ENCODE measurements around the gene USP44.

Gene USP44

DNA sequence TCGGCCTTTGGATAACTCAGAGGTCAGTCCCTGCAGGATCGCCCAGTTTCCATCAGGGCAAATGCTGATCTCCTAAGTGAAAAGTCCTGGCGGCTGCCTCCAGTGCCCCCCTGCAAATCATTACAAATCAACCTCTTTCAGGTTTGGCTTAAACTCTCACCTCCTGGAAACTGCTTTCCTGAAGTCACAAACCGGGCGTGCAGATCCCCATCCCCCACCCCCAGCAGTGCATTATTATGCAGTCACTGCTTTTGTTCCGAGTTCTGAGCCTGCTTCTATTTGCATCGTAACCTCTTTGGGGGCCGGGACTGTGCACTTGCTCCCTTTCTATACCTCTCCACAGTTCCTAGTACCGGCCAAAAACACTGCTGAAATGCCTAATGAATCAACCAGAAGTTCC lies at the start of gene USP44:
USP44 (minus strand) TSS at position 172 of the 400 bp plus-strand sequence. CDS start 17,220 bp downstream, outside the sequence.
- H3K9me3 ChIP-seq = peaks cover 6% of the 10 kb centered on the region
- peaks cover 10% of the 10 kb centered on the region for H3K27me3 ChIP-seq (ENCODE audit: low read depth)
- H3K36me3 ChIP-seq (replicated peaks) = no peaks in the 10 kb centered on the region
- H3K4me3 ChIP-seq = no peak within 1 kb of the TSS
- peaks cover 17% of the 10 kb centered on the region for H3K4me1 ChIP-seq
- in situ Hi-C loops (cut with MboI; ENCODE audit: low sequenced_read_pairs) = no loop called here
- peak; percentile 65 to 83 for DNase-seq (ENCODE audit: low spot score in 2 of 2)

DNA sequence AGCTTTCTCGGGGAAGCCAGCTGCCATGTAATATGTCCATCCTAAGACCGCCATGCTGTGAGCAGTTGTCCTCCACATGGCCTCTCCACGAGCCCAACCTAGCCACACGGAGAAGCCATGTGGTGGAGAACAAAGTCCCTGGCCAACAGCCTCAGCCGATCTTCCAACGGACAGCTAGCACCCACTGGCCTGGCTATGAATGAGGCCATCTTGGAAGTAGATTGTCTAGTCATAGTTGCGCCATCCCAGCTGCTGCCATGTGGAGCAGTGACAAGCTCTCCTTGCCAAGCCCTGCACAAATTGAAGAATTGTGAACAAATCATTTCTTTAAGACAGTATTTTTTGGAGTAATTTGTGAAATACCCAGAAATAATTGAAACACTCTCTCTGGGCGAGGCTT lies 49.3 kb upstream of the USP44 start:
- no peaks in the 10 kb centered on the region for H3K9me3 ChIP-seq
- no peak overlapping the region for H3K4me3 ChIP-seq
- H3K4me1 ChIP-seq = 0 out of 2 replicates have a peak, but pooled peaks cover 3% of the 10 kb centered on the region
- in situ Hi-C loops (cut with MboI; ENCODE audit: low sequenced_read_pairs) = no loop called here
- DNase-seq (ENCODE audit: low spot score in 2 of 2) = no peak
- no peaks in the 10 kb centered on the region for H3K27me3 ChIP-seq (ENCODE audit: low read depth)
- no peaks in the 10 kb centered on the region for H3K36me3 ChIP-seq (replicated peaks)

DNA sequence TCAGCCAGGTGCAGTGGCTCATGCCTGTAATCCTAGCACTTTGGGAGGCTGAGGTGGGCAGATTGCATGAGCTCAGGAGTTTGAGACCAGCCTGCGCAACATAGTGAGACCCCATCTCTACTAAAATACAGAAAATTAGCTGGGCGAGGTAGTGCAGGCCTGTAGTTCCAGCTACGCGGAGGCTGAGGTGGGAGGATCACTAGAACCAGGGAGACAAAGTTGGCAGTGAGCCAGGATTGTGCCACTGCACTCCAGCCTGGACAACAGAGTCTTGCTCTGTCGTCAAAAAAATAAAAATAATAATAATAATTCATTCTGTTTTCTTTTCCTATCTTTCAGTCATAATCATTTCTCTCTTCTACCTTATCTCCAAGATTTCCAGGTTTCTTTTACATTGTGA lies 48.6 kb upstream of the USP44 start:
- no peak overlapping the region for H3K4me3 ChIP-seq
- H3K36me3 ChIP-seq (replicated peaks) = no peaks in the 10 kb centered on the region
- no peak for DNase-seq (ENCODE audit: low spot score in 2 of 2)
- H3K4me1 ChIP-seq = peaks cover 10% of the 10 kb centered on the region
- H3K27me3 ChIP-seq (ENCODE audit: low read depth) = no peaks in the 10 kb centered on the region
- H3K9me3 ChIP-seq = no peaks in the 10 kb centered on the region
- in situ Hi-C loops (cut with MboI; ENCODE audit: low sequenced_read_pairs) = loop anchor here (25.0 kb wide), 1 partner anchor 912 kb away; no protein-coding TSS in a partner anchor

DNA sequence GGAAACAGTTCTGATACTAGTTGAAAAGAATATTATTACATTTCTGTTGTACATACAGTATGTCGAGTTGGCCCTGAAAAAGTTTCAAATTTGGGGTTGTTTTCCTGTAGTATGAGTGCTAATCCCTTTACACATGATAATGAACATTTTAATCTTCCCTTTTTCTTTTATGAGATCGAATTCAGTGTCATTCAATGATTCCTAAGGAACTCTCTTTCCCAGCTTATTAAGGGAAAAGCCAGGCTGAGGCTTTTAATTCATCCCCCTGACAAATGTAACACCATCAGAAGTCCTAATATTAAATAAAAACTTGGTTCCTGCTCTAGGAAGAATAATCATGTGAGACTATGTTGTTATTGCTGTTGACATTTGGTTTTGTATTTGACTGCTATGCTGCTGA lies 42.9 kb upstream of the USP44 start:
- no peaks in the 10 kb centered on the region for H3K27me3 ChIP-seq (ENCODE audit: low read depth)
- H3K9me3 ChIP-seq = no peaks in the 10 kb centered on the region
- no peak overlapping the region for H3K4me3 ChIP-seq
- in situ Hi-C loops (cut with MboI; ENCODE audit: low sequenced_read_pairs) = loop anchor here (25.0 kb wide), 1 partner anchor 918 kb away; no protein-coding TSS in a partner anchor
- peak in 1 of 2 experiments; percentile 78 for DNase-seq (ENCODE audit: low spot score in 2 of 2)
- no peaks in the 10 kb centered on the region for H3K36me3 ChIP-seq (replicated peaks)
- H3K4me1 ChIP-seq = peaks cover 22% of the 10 kb centered on the region

DNA sequence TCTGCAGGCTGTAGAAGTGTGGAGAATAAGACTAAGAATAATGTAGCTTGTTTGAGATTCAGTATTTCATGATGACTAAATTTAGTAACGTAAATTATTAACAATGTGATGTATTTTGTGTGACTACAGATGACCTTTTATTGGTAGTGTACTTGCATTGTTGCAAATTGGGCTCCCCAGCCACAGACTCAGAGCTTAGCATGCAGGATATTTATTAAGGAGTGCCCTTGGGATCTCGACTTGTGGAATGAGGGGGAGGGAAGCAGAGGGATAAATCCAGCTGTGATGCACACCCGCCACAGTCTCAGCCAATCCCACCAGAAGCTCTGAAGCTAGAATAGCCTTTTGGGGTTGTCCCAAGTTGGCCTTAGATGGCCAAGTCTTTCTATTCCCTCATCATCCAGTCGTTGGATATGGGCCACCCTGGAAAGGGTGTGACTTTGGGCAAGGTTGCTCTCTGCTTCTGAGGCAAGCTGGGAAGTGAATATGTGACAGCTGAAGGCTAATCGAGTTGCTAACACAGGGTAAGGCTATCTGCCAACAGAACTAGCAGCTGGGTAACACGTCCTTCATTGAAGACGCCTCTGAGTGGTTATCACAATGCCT lies 42.1 kb upstream of the USP44 start:
- in situ Hi-C loops (cut with MboI; ENCODE audit: low sequenced_read_pairs) = loop anchor here (25.0 kb wide), 1 partner anchor 919 kb away; no protein-coding TSS in a partner anchor
- H3K4me3 ChIP-seq = no peak overlapping the region
- no peaks in the 10 kb centered on the region for H3K36me3 ChIP-seq (replicated peaks)
- peak; percentile 21 for DNase-seq (ENCODE audit: low spot score in 2 of 2)
- H3K4me1 ChIP-seq = peaks cover 22% of the 10 kb centered on the region
- no peaks in the 10 kb centered on the region for H3K9me3 ChIP-seq
- 0 out of 2 replicates have a peak, but pooled peaks cover 1% of the 10 kb centered on the region for H3K27me3 ChIP-seq (ENCODE audit: low read depth)

DNA sequence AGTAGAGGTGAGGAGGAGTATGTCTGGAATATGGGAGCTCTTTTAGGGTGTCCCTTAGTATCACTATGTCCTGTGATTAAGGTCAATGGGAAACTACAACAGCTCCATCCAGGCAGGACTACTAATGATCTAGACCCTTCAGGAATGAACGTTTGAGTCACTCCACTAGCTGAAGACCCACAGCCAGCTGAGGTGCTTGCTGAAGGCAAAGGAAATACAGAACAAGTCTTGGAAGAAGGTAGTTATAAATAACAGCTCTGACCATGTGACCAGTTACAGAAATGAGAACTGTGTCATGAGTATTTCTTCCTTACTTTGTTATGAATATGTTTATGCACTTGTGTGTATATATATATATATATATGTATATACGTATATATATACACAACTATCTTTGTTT lies 40.5 kb upstream of the USP44 start:
- Histone ChIP-seq H3K9me3 (no peaks in the 10 kb centered on the region), H3K27me3 (ENCODE audit: low read depth) (0 out of 2 replicates have a peak, but pooled peaks cover 6% of the 10 kb centered on the region), H3K36me3 (replicated peaks) (no peaks in the 10 kb centered on the region), H3K4me3 (no peak overlapping the region), H3K4me1 (peaks cover 22% of the 10 kb centered on the region)
- in situ Hi-C loops (cut with MboI; ENCODE audit: low sequenced_read_pairs) = loop anchor here (25.0 kb wide), 1 partner anchor 921 kb away; no protein-coding TSS in a partner anchor
- no peak for DNase-seq (ENCODE audit: low spot score in 2 of 2)

DNA sequence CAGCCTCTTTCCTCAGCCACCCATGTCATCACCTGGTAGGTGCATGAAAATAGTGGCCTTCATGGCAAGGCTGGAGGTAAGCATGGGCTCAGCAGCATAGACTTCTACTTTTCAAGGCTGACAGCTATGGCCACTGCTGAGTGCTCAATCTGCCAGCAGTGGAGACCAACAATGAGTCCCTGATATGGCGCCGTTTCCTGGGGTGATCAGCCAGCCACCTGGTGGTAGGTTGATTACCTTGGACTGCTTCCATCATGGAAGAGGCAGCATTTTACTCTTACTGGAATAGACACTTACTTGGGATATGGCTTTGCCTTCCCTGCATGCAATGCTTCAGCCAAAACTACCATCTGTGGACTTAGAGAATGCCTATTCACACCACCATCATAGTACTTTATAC lies 39.5 kb upstream of the USP44 start:
- H3K4me1 ChIP-seq = peaks cover 21% of the 10 kb centered on the region
- in situ Hi-C loops (cut with MboI; ENCODE audit: low sequenced_read_pairs) = loop anchor here (25.0 kb wide), 1 partner anchor 922 kb away; no protein-coding TSS in a partner anchor
- H3K36me3 ChIP-seq (replicated peaks) = no peaks in the 10 kb centered on the region
- H3K4me3 ChIP-seq = no peak overlapping the region
- no peak for DNase-seq (ENCODE audit: low spot score in 2 of 2)
- no peaks in the 10 kb centered on the region for H3K9me3 ChIP-seq
- 0 out of 2 replicates have a peak, but pooled peaks cover 6% of the 10 kb centered on the region for H3K27me3 ChIP-seq (ENCODE audit: low read depth)

DNA sequence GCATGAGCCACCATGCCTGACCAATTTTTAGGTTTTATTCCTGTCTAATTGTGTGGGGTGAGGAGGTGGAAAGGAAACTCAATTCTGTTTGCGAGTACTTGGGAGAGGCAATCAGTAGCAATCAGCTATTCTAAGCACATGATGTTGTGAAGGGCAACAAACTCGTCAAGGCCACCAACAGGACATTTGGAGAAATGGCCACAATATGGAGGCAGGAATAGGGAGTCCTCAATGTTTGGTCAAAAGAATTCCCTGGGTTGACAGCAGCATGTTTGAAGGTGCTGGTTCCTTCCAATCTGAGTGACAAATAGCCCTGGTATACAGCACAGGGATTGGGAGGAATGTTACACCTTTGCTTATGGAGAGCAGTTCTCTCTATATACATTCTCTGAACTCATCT lies 32.7 kb upstream of the USP44 start:
- in situ Hi-C loops (cut with MboI; ENCODE audit: low sequenced_read_pairs) = loop anchor here (5.0 to 25.0 kb wide), 2 partner anchors 233 to 928 kb away; no protein-coding TSS in a partner anchor
- Histone ChIP-seq H3K9me3 (no peaks in the 10 kb centered on the region), H3K36me3 (replicated peaks) (no peaks in the 10 kb centered on the region), H3K4me3 (no peak overlapping the region), H3K27me3 (ENCODE audit: low read depth) (peaks cover 6% of the 10 kb centered on the region; the same call in 1 of the 2 replicates), H3K4me1 (no peaks in the 10 kb centered on the region; the same call in 1 of the 2 replicates)
- DNase-seq (ENCODE audit: low spot score in 2 of 2) = no peak

DNA sequence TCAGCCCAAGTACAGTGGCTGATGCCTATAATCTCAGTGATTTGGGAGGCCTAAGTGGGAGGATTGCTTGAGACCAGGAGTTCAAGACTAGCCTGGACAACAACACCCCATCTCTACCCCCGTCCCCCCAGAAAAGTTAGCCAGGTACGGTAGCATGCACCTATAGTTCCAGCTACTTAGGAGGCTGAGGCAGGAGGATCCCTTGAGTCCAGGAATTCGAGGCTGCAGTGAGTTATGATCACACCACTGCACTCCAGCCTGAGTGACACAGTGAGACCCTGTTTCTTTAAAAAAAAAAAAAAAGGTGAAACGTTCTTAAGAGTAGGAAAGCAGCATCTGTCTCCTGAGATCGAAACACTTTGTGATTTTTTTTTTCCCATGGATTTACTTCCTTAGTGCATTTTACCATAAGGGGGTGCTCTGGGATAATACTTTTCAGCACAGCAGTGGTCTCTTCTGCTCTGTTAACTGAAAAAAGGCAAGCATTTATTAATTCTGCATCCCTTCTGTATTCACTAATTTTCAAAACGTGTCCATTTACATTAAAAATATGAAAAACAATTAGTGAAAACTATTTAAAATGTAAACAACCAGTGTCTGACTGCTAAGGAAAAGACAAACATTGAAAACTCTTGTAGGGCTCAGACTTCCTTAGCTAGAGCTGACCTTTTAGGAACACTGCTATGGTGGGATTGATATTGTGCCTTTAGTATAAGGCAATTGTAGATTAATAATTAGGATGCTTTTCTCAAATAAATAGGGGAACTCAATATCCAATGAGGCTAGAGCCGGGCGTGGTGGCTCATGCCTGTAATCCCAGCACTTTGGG lies 31.2 kb upstream of the USP44 start:
- DNase-seq (ENCODE audit: low spot score in 2 of 2) = peak in 1 of 2 experiments; percentile 69
- Histone ChIP-seq H3K4me3 (no peak overlapping the region), H3K27me3 (ENCODE audit: low read depth) (no peaks in the 10 kb centered on the region; the same call in 1 of the 2 replicates), H3K9me3 (no peaks in the 10 kb centered on the region), H3K36me3 (replicated peaks) (no peaks in the 10 kb centered on the region), H3K4me1 (no peaks in the 10 kb centered on the region; the same call in 1 of the 2 replicates)
- in situ Hi-C loops (cut with MboI; ENCODE audit: low sequenced_read_pairs) = loop anchor here (5.0 to 25.0 kb wide), 2 partner anchors 235 to 930 kb away; no protein-coding TSS in a partner anchor

DNA sequence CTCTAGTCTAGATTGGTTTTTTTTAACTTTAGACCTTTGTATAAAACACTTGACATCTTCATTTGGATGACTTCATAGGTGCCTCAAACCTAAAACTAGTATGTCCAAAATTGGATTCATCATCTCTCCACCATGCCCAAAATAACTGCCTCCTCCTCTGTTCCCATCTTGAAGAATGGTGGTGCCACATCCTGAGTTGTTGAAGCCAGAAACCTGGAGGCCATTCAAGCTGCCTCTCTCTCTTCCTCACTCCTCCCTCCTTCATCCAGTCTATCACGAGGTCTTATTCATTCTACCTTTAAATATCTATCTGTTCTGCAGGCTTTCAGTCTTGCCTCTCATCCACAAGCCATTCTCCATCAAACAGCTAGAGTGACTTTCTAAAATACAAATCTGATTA lies 26.5 kb upstream of the USP44 start:
- Histone ChIP-seq H3K36me3 (replicated peaks) (no peaks in the 10 kb centered on the region), H3K27me3 (ENCODE audit: low read depth) (peaks cover 3% of the 10 kb centered on the region), H3K4me3 (no peak overlapping the region), H3K9me3 (no peaks in the 10 kb centered on the region), H3K4me1 (no peaks in the 10 kb centered on the region; the same call in 1 of the 2 replicates)
- in situ Hi-C loops (cut with MboI; ENCODE audit: low sequenced_read_pairs) = loop anchor here (25.0 kb wide), 1 partner anchor 934 kb away; no protein-coding TSS in a partner anchor
- no peak for DNase-seq (ENCODE audit: low spot score in 2 of 2)

DNA sequence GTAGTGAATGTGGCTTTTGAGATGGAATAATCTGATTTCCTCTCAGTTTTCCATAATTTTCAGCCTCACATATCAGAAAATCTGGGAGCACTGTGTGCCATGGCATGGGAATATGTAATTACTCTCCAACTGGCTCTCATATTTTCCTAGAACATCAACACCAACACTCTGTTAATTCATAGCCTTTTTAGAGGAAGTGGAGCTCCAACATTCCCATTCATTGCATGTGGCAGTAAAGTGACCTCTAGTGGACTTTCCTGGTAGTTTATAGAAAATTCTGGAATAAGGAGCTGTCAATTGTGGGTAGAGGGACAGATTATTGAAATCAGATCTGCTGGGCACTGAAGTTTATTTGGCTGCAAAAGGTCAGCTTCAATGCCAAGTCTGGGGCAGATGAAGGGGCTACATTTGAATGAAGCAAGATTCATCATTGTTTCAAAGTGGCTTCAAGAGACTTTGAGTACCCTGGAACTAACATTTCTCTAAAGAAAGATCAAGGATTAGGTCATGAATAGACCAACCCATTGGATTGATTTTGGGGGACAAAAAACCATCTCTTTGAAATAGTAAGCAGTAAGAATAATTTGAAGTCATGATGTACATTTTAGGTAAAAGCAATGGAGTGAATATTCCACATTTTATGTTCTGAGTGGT lies 23.6 kb upstream of the USP44 start:
- in situ Hi-C loops (cut with MboI; ENCODE audit: low sequenced_read_pairs) = loop anchor here (25.0 kb wide), 1 partner anchor 937 kb away; no protein-coding TSS in a partner anchor
- no peaks in the 10 kb centered on the region for H3K36me3 ChIP-seq (replicated peaks)
- H3K27me3 ChIP-seq (ENCODE audit: low read depth) = peaks cover 6% of the 10 kb centered on the region
- no peaks in the 10 kb centered on the region for H3K9me3 ChIP-seq
- H3K4me3 ChIP-seq = no peak overlapping the region
- no peaks in the 10 kb centered on the region for H3K4me1 ChIP-seq
- peak in 1 of 2 experiments; percentile 65 for DNase-seq (ENCODE audit: low spot score in 2 of 2)

DNA sequence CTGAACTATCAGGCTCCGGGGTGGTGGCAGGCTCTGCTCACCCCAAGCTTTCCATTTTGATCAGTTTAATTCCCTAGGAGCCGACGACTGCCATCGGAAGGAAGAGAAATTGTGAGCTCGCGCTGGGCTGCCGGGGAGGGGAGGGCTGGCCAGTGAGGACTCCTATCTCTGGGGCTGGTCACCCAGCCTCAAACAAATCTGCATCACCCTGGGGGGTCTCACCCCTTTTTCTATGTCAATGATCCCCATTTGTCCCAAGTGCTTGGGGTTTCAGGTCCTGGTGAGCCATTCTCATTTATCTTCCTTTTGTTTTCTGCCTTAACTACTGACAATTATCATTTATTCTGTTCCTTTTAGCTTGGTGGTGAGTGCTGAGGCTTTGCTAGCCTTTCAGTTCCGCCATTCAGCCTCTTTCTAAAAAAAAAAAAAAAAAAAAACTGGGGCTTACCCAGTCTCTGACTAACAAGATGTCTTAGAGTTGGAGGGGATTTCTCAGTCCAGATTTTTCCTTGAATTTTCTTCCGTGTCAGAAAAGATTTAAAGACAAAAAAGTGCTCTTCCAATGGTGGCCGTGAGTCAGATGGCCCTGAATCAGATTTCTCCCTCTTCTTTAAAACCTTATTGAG lies 22.8 kb upstream of the USP44 start:
- Histone ChIP-seq H3K27me3 (ENCODE audit: low read depth) (peaks cover 6% of the 10 kb centered on the region), H3K9me3 (no peaks in the 10 kb centered on the region), H3K36me3 (replicated peaks) (no peaks in the 10 kb centered on the region), H3K4me1 (no peaks in the 10 kb centered on the region), H3K4me3 (no peak overlapping the region)
- in situ Hi-C loops (cut with MboI; ENCODE audit: low sequenced_read_pairs) = no loop called here
- no peak for DNase-seq (ENCODE audit: low spot score in 2 of 2)

DNA sequence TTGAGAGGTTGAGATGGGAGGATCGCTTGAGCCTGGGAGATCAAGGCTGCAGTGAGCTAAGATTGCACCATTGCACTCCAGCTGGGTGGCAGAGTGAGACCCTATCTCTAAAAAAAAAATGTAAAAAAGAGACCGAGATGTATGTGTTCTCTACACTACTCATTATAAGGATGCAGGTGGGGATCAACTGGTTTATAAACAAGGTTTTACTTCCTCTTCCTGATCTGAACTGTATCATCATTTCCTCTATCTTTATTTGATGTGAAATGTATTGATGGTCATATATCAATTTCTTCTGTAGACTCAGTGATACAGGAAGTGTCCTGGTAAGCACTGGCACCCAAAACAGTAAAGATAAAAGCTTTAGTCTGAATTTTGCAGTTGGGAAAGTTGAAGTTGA lies 20.1 kb upstream of the USP44 start:
- no peak overlapping the region for H3K4me3 ChIP-seq
- H3K4me1 ChIP-seq = no peaks in the 10 kb centered on the region
- DNase-seq (ENCODE audit: low spot score in 2 of 2) = no peak
- in situ Hi-C loops (cut with MboI; ENCODE audit: low sequenced_read_pairs) = no loop called here
- no peaks in the 10 kb centered on the region for H3K36me3 ChIP-seq (replicated peaks)
- no peaks in the 10 kb centered on the region for H3K9me3 ChIP-seq
- H3K27me3 ChIP-seq (ENCODE audit: low read depth) = peaks cover 6% of the 10 kb centered on the region

All from HAP-1 (cell line).